A549 treated with ZK216348 at 1 μM for 4 hours (cell line): ENCODE data around the gene C6orf132. TPM values are rescaled to one million over a fixed set of nuclear protein-coding genes. Genes with fewer than 3 reads are reported as not detected.

Experiments
- total RNA-seq: library from RNA; stranded (reverse); fragments of 200-300 nt; extraction: Qiagen RNA extraction; gene quantifications from 5 replicates; pipeline ENCODE4 v1.2.3, GENCODE V29; 2022; ENCODE audit warnings: low read depth

C6orf132 gene, protein sequence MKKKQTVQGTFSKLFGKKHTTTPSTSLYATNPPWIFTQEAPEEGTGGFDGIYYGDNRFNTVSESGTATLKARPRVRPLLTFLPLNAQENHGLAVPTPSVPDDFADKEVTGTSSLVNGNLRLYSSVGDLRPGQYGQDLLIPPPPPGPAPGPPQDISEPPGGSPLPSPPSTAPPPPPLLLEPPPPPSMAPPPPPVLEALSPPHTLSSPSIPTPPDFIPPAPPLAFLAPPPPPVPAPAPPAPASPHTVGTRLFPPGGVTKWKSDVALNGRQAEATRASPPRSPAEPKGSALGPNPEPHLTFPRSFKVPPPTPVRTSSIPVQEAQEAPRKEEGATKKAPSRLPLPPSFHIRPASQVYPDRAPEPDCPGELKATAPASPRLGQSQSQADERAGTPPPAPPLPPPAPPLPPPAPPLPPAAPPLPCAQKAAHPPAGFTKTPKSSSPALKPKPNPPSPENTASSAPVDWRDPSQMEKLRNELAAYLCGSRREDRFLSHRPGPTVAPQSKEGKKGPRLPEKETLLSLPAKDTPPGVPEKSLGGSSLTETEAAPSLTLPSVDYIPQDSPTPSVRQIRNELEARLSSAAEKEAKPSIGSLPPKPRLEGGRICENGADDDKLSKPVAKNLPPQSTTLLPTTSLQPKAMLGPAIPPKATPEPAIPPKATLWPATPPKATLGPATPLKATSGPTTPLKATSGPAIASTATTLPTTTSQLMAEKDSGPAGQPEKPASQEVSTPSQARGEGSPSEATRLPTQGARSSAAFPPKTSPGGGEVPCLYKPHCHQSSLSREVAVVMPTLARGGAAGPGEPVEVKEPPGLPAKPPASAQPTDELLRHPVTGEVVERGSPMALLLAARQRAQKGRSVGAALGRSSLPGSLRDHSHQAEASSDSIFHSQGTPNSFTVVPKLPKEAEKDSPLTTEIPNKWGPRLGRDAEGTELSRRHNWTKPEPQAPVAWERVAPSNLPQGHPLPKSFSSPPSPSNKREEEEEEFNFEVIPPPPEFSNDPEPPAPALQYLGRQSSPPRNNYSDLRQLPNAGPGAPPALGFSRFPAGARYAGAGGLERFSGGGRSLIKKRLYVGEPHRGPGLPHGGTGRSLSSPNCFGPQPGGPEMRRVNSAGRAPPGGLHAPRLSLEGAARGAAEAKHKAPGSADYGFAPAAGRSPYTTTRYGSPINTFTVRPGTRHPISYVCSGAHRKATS
- 1.3 to 2.6 TPM (median 1.9 TPM) in 5 replicates for total RNA-seq

DNA sequence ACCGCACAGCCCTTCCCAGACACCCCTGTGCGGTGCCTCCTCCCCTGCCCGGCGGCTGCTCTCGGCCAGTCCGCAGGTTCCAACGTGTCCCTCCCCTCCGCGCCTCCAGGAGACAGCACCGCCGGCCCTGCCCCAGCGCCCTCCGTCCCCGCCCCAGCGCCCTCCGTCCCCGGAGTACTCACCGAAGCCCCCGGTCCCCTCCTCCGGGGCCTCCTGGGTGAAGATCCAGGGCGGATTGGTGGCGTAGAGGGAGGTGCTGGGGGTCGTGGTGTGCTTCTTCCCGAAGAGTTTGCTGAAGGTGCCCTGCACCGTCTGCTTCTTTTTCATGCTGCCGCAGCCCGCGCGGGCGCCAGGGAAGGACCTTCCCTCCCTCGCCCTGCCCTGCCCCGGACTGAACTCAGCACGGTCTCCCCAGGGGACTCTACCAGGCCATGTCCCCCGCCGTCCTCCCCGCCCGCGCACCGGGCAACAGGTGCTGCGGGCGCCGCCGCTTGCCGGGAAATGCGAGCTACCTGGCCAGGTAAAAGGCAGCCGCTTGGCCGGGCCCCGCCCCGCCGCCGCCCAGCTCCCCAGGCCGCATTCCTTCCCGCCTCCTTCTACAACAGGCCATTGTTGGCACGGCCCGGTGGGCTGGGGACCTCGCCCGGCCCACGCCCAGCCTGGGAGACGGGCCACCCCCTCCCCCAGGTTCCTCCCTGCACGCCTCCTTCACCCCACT is at the start of gene C6orf132:
Gene C6orf132 (minus strand): TSS at position 503 of the 718 bp plus-strand sequence. CDS start 176 bp downstream, at position 327.

DNA sequence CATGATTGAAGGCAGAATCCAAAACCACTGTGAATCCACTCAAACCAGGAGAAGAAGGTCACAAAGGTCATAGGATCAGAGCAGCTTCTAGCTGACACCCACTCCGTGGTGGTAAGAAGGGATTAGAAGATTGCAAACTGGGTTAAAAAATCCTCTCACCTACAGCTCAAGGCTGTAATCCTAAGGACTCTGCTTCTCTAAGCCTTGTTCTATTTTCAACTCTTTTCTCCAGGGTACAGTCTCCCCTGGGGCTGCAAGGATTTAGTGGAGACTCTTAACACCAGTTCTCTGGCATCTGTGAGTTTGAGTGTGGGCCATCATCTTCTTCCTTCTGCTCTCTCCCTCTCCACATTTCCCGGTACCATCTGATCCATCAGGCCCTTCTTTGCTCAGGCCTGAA is 30.7 kb upstream of the C6orf132 start, which contains the start of gene GUCA1A:
Gene GUCA1A (plus strand): TSS at position 264 of the 400 bp plus-strand sequence. CDS start 250 bp downstream, outside the sequence.

Other genes with a start within 250 kb of the C6orf132 start
- 0.74 to 1.9 TPM (median 1.2 TPM) in 5 replicates for gene USP49, start 247.2 kb downstream of the C6orf132 start, total RNA-seq
- gene MED20, start 221.5 kb downstream of the C6orf132 start, total RNA-seq, result 12.5 to 15.5 TPM (median 13.0 TPM) in 5 replicates
- 28.0 to 48.2 TPM (median 41.2 TPM) in 5 replicates for gene BYSL, start 221.1 kb downstream of the C6orf132 start, total RNA-seq
- gene CCND3, start 200.8 kb downstream of the C6orf132 start, total RNA-seq, result 109 to 184 TPM (median 176 TPM) in 5 replicates
- 9.4 to 16.2 TPM (median 15.3 TPM) in 5 replicates for gene TAF8, start 92.1 kb downstream of the C6orf132 start, total RNA-seq
- not detected in 5 replicates for gene GUCA1A, start 30.7 kb upstream of the C6orf132 start, total RNA-seq
- 0.19 to 0.87 TPM (median 0.39 TPM) in 3 of 5 replicates, not detected in the others for gene GUCA1B, start 52.3 kb upstream of the C6orf132 start, total RNA-seq
- gene MRPS10, start 75.2 kb upstream of the C6orf132 start, total RNA-seq, result 29.2 to 39.9 TPM (median 35.7 TPM) in 5 replicates